Sigmoid colon (tissue), 7 donors: ENCODE data around the gene TBCCD1. TPM values are rescaled to one million over a fixed set of nuclear protein-coding genes. Genes with fewer than 3 reads are reported as not detected.
"Not testable (repeated sequence)": the region's sequence is repeated elsewhere in the genome, so short reads cannot be mapped to it uniquely, and the experiment has no call there.

Source experiments
- DNase-seq: peaks from one replicate; pipeline ENCODE4 v3.0.0-alpha.2; 2019
- H3K27ac ChIP-seq, 4 donors: fragments of 200-600 bp; sonication (generic); one replicate each; pipeline ENCODE4 v1.5.1; 2016 to 2019; ENCODE audit warnings: mild to moderate bottlenecking in 1 of 4
- H3K27me3 ChIP-seq, 3 donors: fragments of 200-600 bp; sonication (generic); one replicate each; pipeline ENCODE4 v1.5.1; 2019; ENCODE audit warnings: mild to moderate bottlenecking in 1 of 3
- H3K36me3 ChIP-seq, 4 donors: fragments of 200-600 bp; sonication (generic); one replicate each; pipeline ENCODE4 v1.5.1; 2016 to 2019
- H3K4me1 ChIP-seq, 4 donors: fragments of 200-600 bp; sonication (generic); one replicate each; pipeline ENCODE4 v1.5.1; 2017 to 2019
- H3K4me3 ChIP-seq, 4 donors: fragments of 200-600 bp; sonication (generic); one replicate each; pipeline ENCODE4 v1.5.1; 2017 to 2019; ENCODE audit warnings: mild to moderate bottlenecking in 2 of 4, moderate library complexity in 1 of 4
- H3K9me3 ChIP-seq, 4 donors: fragments of 200-600 bp in 3 of 4; sonication (generic) in 3 of 4; one replicate each; pipeline versions ENCODE4 v1.5.1 to v1.6.1; 2013 to 2019
- CTCF ChIP-seq, 4 experiments: fragments of 450-650 bp in 3 of 4; fragments of 200-600 bp in 1 of 4; IDR thresholded peaks; one replicate each; pipeline ENCODE4 v1.5.1; 2016 to 2019; ENCODE audit warnings: antibody characterized with exemption in 4 of 4, mild to moderate bottlenecking in 3 of 4, moderate library complexity in 2 of 4
- EP300 ChIP-seq, 4 donors: sonication (generic); formaldehyde crosslinking; IDR thresholded peaks; one replicate each; pipeline ENCODE4 v1.6.1; 2017; ENCODE audit warnings: antibody characterized with exemption in 4 of 4
- POLR2A ChIP-seq, 2 donors: fragments of 450-650 bp; IDR thresholded peaks; one replicate each; pipeline ENCODE4 v1.6.1; 2016; ENCODE audit warnings: antibody characterized with exemption in 2 of 2, mild to moderate bottlenecking in 2 of 2, moderate library complexity in 2 of 2
- POLR2AphosphoS5 ChIP-seq, 4 donors: sonication (generic); formaldehyde crosslinking; IDR thresholded peaks; one replicate each; pipeline ENCODE4 v1.6.1; 2017; ENCODE audit warnings: antibody characterized with exemption in 4 of 4
- WGBS, 2 donors: extraction: QIAGEN DNeasy Blood & Tissue Kit; methylation state at CpG; one replicate each; pipeline ENCODE4 v1.1.7; 2013; 5-methylcytosine and 5-hydroxymethylcytosine counted together
- intact Hi-C: fragments of 100-400 bp; cut with DNase I; formaldehyde crosslinking; loops from one replicate; pipeline ENCODE4 v1.15.1; 2023
- polyA plus RNA-seq, 3 donors: library from polyadenylated mRNA; stranded (reverse); fragments of 200-250 nt; gene quantifications; one replicate each; pipeline ENCODE4 v1.2.3, GENCODE V29; 2013
- total RNA-seq, 4 donors: library from RNA; depleted of rRNA; stranded (reverse); fragments of >200 nt; gene quantifications; one replicate each; pipeline ENCODE4 v1.1.0, GENCODE V29; 2016
- donor health status: healthy with polysubstance abuse.
- donor health status: Bipolar disorder and iron deficiency.
- donor health status: healthy.

The TBCCD1 gene
- total and polyA plus RNA-seq, 7 donors: 4.9 to 14.3 (median 9.7) TPM

- peak overlapping the region; percentile 66 to 77 (median 76) for H3K27ac ChIP-seq
- no peak for DNase-seq
- 1 to 5% methylated on average over 7 of the region's 7 CpGs for WGBS, 2 donors
- intact Hi-C loops: loop anchor here (5.0 to 10.0 kb wide), 5 partner anchors 165 to 982 kb away; partner anchors contain the start of genes EIF4A2, ETV5, SENP2 and TRA2B
- H3K36me3 ChIP-seq: peaks cover 0 to 27% (median 0%) of the 10 kb centered on the region in 4 donors
- peak overlapping the region; percentile 31 to 92 (median 80) for H3K4me3 ChIP-seq
- no peaks in the 10 kb centered on the region for H3K27me3 ChIP-seq
- H3K4me1 ChIP-seq: peaks cover 0 to 48% (median 35%) of the 10 kb centered on the region in 4 donors
- H3K9me3 ChIP-seq: no peaks in the 10 kb centered on the region
- TF ChIP-seq POLR2A (IDR thresholded peaks at IDR 0.05) (no peak), CTCF (IDR thresholded peaks at IDR 0.05) (no peak), POLR2AphosphoS5 (IDR thresholded peaks at IDR 0.05) (no peak), EP300 (IDR thresholded peaks at IDR 0.05) (no peak)
These were observed 2.6 kb upstream of the TBCCD1 start for GRCh38 chr3:186569779-186570095.

- 29 to 77% methylated on average over 11 of the region's 11 CpGs for WGBS, 2 donors
- H3K36me3 ChIP-seq: peaks cover 0 to 23% (median 0%) of the 10 kb centered on the region in 4 donors
- H3K4me1 ChIP-seq: peaks cover 0 to 48% (median 35%) of the 10 kb centered on the region in 4 donors
- peak overlapping the region in 1 of 4 donors; percentile 77 for H3K27ac ChIP-seq
- not testable (repeated sequence) for H3K9me3 ChIP-seq, H3K27me3 ChIP-seq, DNase-seq
- H3K4me3 ChIP-seq: peak overlapping the region in 1 of 4 donors; percentile 92
- intact Hi-C loops: loop anchor here (5.0 to 10.0 kb wide), 5 partner anchors 165 to 982 kb away; partner anchors contain the start of genes EIF4A2, ETV5, SENP2 and TRA2B
These were observed 2.2 kb upstream of the TBCCD1 start for GRCh38 chr3:186569361-186569760.

GRCh38 chr3:186566772-186567071, 417 bp downstream of the TBCCD1 start:
- no peak for DNase-seq
- TF ChIP-seq POLR2AphosphoS5 (IDR thresholded peaks at IDR 0.05) (no peak), CTCF (IDR thresholded peaks at IDR 0.05) (no peak), EP300 (IDR thresholded peaks at IDR 0.05) (no peak), POLR2A (IDR thresholded peaks at IDR 0.05) (no peak)
- intact Hi-C loops: loop anchor here (5.0 to 10.0 kb wide), 5 partner anchors 162 to 979 kb away; partner anchors contain the start of genes EIF4A2, ETV5, SENP2 and TRA2B
- Histone ChIP-seq H3K9me3 (no peaks in the 10 kb centered on the region), H3K4me1 (peaks cover 0 to 56% (median 37%) of the 10 kb centered on the region in 4 donors), H3K36me3 (peaks cover 0 to 16% (median 0%) of the 10 kb centered on the region in 4 donors), H3K4me3 (peak overlapping the region; percentile 72 to 85 (median 74)), H3K27ac (peak overlapping the region; percentile 86 to 89 (median 88)), H3K27me3 (no peaks in the 10 kb centered on the region)
- 0% methylated on average over 14 of the region's 14 CpGs for WGBS, 2 donors

GRCh38 chr3:186564586-186564985, 2.6 kb downstream of the TBCCD1 start:
- H3K27ac ChIP-seq: no peak overlapping the region
- no peak overlapping the region for H3K4me3 ChIP-seq
- DNase-seq: no peak
- H3K4me1 ChIP-seq: peaks cover 0 to 41% (median 24%) of the 10 kb centered on the region in 4 donors
- intact Hi-C loops: loop anchor here (10.0 kb wide), 1 partner anchor 160 kb away; no protein-coding TSS in a partner anchor
- TF ChIP-seq POLR2AphosphoS5 (IDR thresholded peaks at IDR 0.05): no peak
- no peak for TF ChIP-seq EP300 (IDR thresholded peaks at IDR 0.05)
- TF ChIP-seq CTCF (IDR thresholded peaks at IDR 0.05): no peak
- TF ChIP-seq POLR2A (IDR thresholded peaks at IDR 0.05): no peak
- no peaks in the 10 kb centered on the region for H3K27me3 ChIP-seq
- peaks cover 0 to 16% (median 0%) of the 10 kb centered on the region in 4 donors for H3K36me3 ChIP-seq
- H3K9me3 ChIP-seq: no peaks in the 10 kb centered on the region

GRCh38 chr3:186552408-186553031, 14.6 kb downstream of the TBCCD1 start:
- no peaks in the 10 kb centered on the region for H3K27me3 ChIP-seq
- TF ChIP-seq CTCF (IDR thresholded peaks at IDR 0.05) (no peak), EP300 (IDR thresholded peaks at IDR 0.05) (no peak), POLR2AphosphoS5 (IDR thresholded peaks at IDR 0.05) (no peak), POLR2A (IDR thresholded peaks at IDR 0.05) (no peak)
- intact Hi-C loops: no loop called here
- peaks cover 6 to 97% (median 46%) of the 10 kb centered on the region in 4 donors for H3K36me3 ChIP-seq
- DNase-seq: no peak
- no peaks in the 10 kb centered on the region for H3K9me3 ChIP-seq
- WGBS, 2 donors: 48 to 63% methylated on average over 5 of the region's 5 CpGs
- H3K4me1 ChIP-seq: no peaks in the 10 kb centered on the region
- H3K4me3 ChIP-seq: no peak overlapping the region
- H3K27ac ChIP-seq: no peak overlapping the region
